ENCODE results near the gene FAM174B.

The FAM174B gene

GRCh38 chr15:92643849-92644815 lies 11.4 kb downstream of the FAM174B start:
- no peak for DNase-seq (ENCODE audit: low read depth in 2 of 3, low spot score in 1 of 3)

DNA sequence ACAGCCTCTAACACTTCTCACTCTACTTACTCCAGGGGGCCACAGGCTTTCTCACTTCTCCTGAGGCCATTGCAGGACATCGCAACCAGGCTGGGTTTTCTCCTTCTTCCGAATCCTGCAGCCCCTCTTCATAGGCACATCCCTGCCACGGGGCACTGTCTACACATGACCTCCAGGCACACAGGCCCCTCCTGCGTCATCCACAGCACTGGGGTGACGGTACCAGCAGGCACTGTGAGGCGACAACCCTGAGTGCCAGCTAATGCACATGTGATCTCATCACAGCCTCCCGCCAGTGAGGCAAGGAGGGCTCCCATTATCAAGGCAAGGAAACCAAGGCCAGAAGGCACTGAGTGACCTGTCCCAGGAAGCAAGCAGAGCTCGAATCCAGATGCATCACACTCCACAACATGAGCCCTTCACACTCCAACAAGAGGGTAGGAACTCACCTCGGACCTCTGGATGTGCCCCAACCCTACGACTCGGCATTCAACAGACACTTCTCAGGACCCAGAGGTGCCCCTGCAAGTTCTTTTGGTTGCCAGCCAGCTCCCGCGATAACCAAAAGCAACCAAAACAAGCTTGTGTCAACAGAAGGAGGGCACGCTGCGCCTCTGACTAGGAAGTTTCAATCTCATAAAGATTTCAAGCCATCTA lies 16.7 kb downstream of the FAM174B start:
- DNase-seq (ENCODE audit: low read depth in 2 of 3, low spot score in 1 of 3), result no peak

GRCh38 chr15:92638291-92638708 lies 17.3 kb downstream of the FAM174B start:
- DNase-seq (ENCODE audit: low read depth in 2 of 3, low spot score in 1 of 3), result no peak

GRCh38 chr15:92637626-92638025 lies 17.9 kb downstream of the FAM174B start:
- DNase-seq (ENCODE audit: low read depth in 2 of 3, low spot score in 1 of 3), result no peak

GRCh38 chr15:92636908-92637481 lies 18.6 kb downstream of the FAM174B start:
- DNase-seq (ENCODE audit: low read depth in 2 of 3, low spot score in 1 of 3), result no peak

DNA sequence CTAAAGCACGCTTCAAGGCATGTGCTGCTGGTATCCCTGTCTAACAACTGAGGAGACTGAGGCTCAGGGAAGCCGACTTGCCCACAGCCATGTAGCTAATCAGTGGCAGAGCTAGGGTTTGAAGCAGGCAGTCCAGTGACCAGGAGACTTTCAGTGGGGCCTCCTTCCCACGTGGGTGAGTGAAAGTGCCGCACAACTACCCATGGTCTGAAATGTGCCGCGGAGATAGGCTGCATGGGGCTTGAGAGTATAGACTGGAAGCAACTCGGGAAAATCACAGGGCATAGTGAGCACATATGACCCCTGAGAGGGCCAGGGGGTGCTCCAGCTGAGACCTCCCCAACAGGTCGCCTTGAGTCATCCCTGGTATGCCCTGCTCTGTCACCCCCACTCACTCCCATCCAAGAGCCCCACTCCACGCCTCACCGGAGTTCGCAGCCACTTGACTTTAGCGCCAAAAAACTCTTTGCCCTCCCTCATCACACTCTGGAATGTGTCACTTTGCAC lies 19.1 kb downstream of the FAM174B start:
- no peak for DNase-seq (ENCODE audit: low read depth in 2 of 3, low spot score in 1 of 3)

- DNase-seq (ENCODE audit: low read depth in 2 of 3, low spot score in 1 of 3), result no peak
These were observed 20.8 kb downstream of the FAM174B start for GRCh38 chr15:92634671-92635201.

- DNase-seq (ENCODE audit: low read depth in 2 of 3, low spot score in 1 of 3), result no peak
These were observed 21.5 kb downstream of the FAM174B start for GRCh38 chr15:92634060-92634459.

DNA sequence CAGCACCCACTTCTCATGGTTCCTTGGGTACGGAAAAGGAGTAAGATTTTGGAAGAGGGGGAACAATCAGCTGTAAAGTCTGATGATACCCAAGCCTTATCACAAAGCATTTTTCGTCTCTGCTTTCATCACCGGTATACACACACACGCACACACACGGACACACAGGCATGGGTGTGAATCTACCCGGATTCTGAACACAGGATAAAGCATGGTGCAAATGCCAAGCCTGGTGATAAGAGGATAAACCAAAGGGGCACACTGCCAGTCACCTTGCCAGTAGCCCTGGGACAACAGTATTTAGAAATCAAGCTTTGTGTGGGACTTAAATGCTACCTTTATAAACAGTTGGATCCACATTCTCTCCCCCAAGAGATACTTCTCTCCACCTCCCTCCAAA lies 22.2 kb downstream of the FAM174B start:
- DNase-seq (ENCODE audit: low read depth in 2 of 3, low spot score in 1 of 3), result no peak

- no peak for DNase-seq (ENCODE audit: low read depth in 2 of 3, low spot score in 1 of 3)
These were observed 22.6 kb downstream of the FAM174B start for GRCh38 chr15:92633001-92633400.

- no peak for DNase-seq (ENCODE audit: low read depth in 2 of 3, low spot score in 1 of 3)
These were observed 23.9 kb downstream of the FAM174B start for GRCh38 chr15:92631721-92632120.

DNA sequence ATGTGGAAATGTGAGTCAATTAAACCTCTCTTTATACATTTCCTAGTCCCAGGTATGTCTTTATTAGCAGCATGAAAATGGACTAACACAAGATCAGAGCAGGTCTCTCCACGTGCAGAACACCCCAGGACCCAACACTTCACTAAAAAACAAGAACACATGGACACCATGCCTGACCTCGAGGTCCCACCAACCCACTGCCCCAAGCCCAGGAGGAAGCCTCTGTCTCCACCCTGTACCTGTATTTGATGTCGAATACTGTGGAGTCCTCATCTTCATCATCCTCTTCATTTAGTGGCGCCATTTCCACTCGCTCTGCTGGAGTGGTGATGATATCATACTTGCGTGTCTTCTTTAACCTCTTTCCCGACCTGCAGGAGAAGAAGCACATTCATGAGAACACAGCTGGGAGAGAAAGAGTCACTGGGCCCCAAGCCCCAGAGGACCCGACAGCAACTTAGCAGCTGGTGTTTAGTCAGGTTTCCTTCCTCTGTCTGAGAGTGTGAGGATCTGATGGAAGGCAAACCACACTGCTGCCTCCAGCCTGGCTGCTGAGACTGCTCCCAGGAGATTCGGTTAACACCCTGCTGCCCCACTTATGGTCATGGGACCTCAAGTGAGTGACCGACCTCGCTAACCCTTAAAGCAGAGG lies 25.5 kb downstream of the FAM174B start:
- DNase-seq (ENCODE audit: low read depth in 2 of 3, low spot score in 1 of 3), result no peak

- DNase-seq (ENCODE audit: low read depth in 2 of 3, low spot score in 1 of 3), result no peak
These were observed 26.1 kb downstream of the FAM174B start for GRCh38 chr15:92629276-92629974.

DNA sequence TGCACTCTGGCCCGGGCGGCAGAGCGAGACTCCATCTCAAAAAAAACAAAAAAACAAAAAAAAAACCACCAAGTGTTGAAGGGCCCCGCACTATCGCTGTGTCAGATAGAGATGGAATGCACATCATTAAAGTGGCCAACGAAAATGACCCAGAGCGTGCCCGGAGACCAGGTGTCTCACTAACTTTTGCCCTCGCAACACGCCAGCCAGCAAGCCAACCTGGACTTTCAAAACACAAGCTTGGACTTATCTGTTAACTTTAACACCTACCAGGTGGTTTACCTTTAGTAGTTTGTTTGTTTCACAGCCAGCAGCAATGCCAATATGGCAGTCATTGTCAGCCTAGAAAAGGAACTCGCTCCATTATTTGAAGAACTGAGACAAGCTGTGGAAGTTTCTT lies 28.6 kb downstream of the FAM174B start:
- no peak for DNase-seq (ENCODE audit: low read depth in 2 of 3, low spot score in 1 of 3)

DNA sequence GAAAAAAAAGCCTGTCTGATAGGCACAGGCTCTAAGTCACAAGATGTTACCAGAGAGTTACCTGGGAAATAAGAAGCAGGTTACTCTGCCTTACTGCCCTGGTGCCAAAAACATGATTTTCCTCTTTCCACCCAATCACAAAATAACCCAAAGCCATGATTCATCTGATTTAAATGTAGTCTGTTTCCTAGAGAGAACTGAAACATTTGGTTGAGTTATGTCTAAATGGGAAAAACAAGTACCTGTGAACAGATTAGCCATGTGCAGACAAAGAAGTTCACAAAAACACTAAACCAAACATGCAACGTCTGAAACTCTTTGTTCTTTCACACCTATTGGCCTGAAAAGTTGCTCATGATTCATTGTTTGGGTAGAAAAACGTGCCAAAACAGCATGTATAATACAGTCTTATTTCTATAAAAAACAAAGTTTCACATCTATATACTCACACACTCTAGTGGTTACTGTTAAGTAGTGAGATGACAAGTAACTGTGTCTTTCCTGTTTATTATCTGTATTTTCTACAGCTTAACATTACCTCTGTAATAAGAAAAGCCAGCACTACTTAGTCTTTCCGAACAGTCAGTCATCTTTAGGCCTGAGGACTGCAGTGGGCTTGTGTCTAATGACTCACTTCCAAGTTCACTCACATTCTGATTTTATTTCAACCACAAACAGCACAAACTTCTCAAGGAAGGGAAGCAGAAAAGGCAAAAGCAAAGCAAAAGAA lies 30.2 kb downstream of the FAM174B start:
- no peak for DNase-seq (ENCODE audit: low read depth in 2 of 3, low spot score in 1 of 3)

GRCh38 chr15:92624401-92624991 lies 31.1 kb downstream of the FAM174B start:
- DNase-seq (ENCODE audit: low read depth in 2 of 3, low spot score in 1 of 3), result no peak

DNA sequence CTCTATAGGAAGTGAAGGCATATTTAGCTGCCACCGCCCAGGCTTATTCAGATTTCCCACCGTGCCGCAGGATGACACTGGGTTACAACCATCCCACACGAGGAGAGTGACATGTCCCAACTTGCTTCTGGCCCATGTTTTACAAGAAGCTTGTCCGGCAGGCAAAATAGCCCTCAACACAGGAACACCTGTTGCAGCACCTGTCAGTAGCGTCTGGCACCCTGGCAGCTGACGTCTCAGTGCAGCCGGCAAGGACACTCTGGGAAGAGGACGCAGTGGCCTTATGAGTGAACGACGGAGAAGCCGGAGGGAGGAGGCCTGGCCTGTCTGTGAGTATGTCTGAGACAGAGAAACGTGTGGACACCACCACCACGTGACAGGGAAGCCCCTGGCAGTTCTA lies 32.1 kb downstream of the FAM174B start:
- no peak for DNase-seq (ENCODE audit: low read depth in 2 of 3, low spot score in 1 of 3)

DNA sequence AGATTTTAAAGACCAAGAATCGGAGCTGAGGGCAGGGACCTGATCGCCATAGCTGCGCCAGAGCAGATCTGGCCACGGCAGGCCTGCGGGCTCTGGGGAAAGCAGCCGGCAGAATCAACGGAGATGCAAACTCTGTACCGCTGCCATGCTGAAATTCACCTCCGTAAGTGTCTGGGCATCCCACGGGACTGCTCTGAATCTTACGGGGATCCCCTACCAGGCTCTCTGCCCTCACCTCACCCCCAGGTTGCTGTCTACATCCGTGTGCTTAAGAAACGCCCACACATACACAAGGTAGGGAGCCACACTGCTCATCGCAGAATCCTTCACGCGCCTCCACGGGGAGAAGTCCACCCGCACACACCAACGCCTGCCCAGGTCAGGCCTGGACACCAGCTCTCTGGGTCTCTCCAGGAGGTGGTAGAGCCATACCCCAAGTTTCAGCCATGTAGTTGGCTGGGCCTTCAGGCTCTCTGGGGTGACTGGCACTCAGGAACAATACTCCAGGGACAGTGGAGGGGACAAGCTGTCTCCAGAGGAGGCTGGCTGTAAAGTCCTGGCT lies 33.5 kb downstream of the FAM174B start:
- no peak for DNase-seq (ENCODE audit: low read depth in 2 of 3, low spot score in 1 of 3)

DNA sequence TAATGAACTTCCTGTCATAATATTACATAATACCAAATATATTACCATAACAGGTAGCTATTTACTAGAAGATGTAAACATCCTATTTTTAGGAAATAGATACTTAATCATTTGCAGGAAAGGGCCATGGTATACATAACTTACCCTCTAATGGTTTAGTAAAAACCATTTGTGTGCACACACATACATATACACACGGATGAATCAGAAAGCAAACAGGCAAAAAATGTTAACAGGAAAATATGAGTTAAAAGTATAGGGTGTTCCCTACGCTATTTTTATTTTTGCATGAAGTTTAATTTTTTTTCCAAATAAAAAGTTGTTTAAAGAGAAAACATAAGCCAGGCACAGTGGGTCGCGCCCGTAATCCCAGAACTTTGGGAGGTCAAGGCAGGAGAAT lies 34.6 kb downstream of the FAM174B start:
- no peak for DNase-seq (ENCODE audit: low read depth in 2 of 3, low spot score in 1 of 3)
